Measurements from ENCODE around the gene ARAP1.
A peak's percentile ranks its signal among the peaks of the same experiment; 100 is the strongest.

ARAP1 gene

GRCh38 chr11:72789493-72790131 lies 37.4 kb upstream of the ARAP1 start:
- H3K4me3 ChIP-seq (ENCODE audit: low read length): no peak overlapping the region
- TF ChIP-seq CTCF (conservative IDR thresholded peaks at IDR 0.05; ENCODE audit: low read length): no peak
- peak; percentile 80 for DNase-seq (ENCODE audit: low read depth)

- no peak overlapping the region for H3K4me3 ChIP-seq (ENCODE audit: low read length)
- TF ChIP-seq CTCF (conservative IDR thresholded peaks at IDR 0.05; ENCODE audit: low read length): no peak
- no peak for DNase-seq (ENCODE audit: low read depth)
These were observed 36.0 kb upstream of the ARAP1 start for GRCh38 chr11:72788241-72788640.

GRCh38 chr11:72787216-72788104 lies 35.3 kb upstream of the ARAP1 start:
- no peak for DNase-seq (ENCODE audit: low read depth)
- no peak overlapping the region for H3K4me3 ChIP-seq (ENCODE audit: low read length)
- TF ChIP-seq CTCF (conservative IDR thresholded peaks at IDR 0.05; ENCODE audit: low read length): no peak

- TF ChIP-seq CTCF (conservative IDR thresholded peaks at IDR 0.05; ENCODE audit: low read length): no peak
- no peak for DNase-seq (ENCODE audit: low read depth)
These were observed 34.4 kb upstream of the ARAP1 start for GRCh38 chr11:72786305-72787215.

GRCh38 chr11:72784662-72785061 lies 32.5 kb upstream of the ARAP1 start:
- no peak for DNase-seq (ENCODE audit: low read depth)
- H3K4me3 ChIP-seq (ENCODE audit: low read length): no peak overlapping the region
- no peak for TF ChIP-seq CTCF (conservative IDR thresholded peaks at IDR 0.05; ENCODE audit: low read length)

More at GRCh38 chr11:72786305-72787215, 34.4 kb upstream of the ARAP1 start:
- no peak overlapping the region for H3K4me3 ChIP-seq (ENCODE audit: low read length)

GRCh38 chr11:72783144-72783905 lies 31.1 kb upstream of the ARAP1 start:
- no peak for DNase-seq (ENCODE audit: low read depth)
- no peak for TF ChIP-seq CTCF (conservative IDR thresholded peaks at IDR 0.05; ENCODE audit: low read length)
- no peak overlapping the region for H3K4me3 ChIP-seq (ENCODE audit: low read length)

Data from AG10803 (cell line).